Measurements from ENCODE around the gene KCNQ2.

DNA sequence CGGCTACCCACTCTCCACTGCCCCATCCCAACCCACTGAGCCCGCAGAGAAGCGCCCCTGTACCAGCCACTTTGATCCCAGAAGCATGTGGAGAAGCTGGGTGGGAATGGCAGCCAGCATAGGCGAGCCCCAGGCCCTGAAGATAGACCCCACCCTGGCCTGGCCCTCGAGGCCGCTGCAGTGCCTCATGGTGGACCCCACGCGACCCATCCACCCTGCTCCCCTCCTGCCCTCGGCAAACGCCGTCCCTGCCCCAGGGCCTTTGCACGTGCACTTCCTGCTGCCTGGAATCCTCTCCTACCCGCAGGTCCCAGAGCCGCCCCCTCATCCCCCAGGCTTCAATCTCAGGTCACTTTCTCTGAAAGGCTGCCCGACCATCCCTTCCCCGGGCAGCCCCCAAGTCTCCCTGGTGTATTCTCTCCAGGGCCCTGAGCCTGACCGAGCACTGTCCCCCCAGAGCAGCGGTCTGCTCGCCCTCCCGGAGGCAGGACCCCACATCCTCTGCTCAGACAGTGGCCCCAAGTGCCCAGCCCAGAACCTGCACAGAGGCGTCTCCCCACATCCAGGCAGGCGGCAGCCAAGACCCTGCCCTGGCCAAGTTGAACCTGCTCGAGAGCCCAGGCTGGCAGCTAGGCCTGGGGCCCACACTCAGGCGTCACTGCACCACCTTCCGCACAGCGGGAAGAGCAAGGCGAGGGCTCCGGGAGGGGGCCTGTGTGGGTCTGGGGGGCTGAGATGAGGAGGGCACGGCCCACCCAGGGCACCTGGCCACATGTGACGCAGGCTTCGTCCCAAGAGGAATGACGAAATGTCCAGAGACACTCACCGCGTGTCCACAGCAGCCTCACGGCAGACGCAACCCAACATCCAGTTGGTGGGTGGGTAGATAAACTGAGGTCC is 14.0 kb downstream of the KCNQ2 start:
- TF ChIP-seq POLR2A (IDR thresholded peaks at IDR 0.05; ENCODE audit: borderline replicate concordance, extremely low read depth, insufficient read depth, insufficient read length) (no peak), ZNF274 (IDR thresholded peaks at IDR 0.05; ENCODE audit: low read depth, low read length) (no peak), RAD21 (IDR thresholded peaks at IDR 0.05; ENCODE audit: low read depth) (no peak), YY1 (IDR thresholded peaks at IDR 0.05; ENCODE audit: extremely low read depth, insufficient replicate concordance, low read depth, low read length) (no peak), POLR2AphosphoS5 (IDR thresholded peaks at IDR 0.05; ENCODE audit: low read depth, low read length) (no peak), EZH2 (IDR thresholded peaks at IDR 0.05) (no peak), SIN3A (IDR thresholded peaks at IDR 0.05; ENCODE audit: low read depth) (no peak), ZFX (IDR thresholded peaks at IDR 0.05) (no peak), CEBPB (IDR thresholded peaks at IDR 0.05; ENCODE audit: low read depth) (no peak), EZH2phosphoT487 (IDR thresholded peaks at IDR 0.05; ENCODE audit: borderline replicate concordance) (no peak), SP1 (IDR thresholded peaks at IDR 0.05; ENCODE audit: low read depth) (no peak)
- TF ChIP-seq, protein P1, sequence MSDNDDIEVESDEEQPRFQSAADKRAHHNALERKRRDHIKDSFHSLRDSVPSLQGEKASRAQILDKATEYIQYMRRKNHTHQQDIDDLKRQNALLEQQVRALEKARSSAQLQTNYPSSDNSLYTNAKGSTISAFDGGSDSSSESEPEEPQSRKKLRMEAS (IDR thresholded peaks at IDR 0.05) = no peak
- TF ChIP-seq, protein P2, sequence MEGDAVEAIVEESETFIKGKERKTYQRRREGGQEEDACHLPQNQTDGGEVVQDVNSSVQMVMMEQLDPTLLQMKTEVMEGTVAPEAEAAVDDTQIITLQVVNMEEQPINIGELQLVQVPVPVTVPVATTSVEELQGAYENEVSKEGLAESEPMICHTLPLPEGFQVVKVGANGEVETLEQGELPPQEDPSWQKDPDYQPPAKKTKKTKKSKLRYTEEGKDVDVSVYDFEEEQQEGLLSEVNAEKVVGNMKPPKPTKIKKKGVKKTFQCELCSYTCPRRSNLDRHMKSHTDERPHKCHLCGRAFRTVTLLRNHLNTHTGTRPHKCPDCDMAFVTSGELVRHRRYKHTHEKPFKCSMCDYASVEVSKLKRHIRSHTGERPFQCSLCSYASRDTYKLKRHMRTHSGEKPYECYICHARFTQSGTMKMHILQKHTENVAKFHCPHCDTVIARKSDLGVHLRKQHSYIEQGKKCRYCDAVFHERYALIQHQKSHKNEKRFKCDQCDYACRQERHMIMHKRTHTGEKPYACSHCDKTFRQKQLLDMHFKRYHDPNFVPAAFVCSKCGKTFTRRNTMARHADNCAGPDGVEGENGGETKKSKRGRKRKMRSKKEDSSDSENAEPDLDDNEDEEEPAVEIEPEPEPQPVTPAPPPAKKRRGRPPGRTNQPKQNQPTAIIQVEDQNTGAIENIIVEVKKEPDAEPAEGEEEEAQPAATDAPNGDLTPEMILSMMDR (IDR thresholded peaks at IDR 0.05 in 2 of 3, conservative IDR thresholded peaks at IDR 0.05 in 1 of 3; ENCODE audit: borderline replicate concordance in 1 of 3, insufficient read depth in 1 of 3, low read depth in 2 of 3, low read length in 2 of 3) = no peak

Measured in HCT116 (cell line).